NCI-H1694 treated with DMSO at 0.1 percent for 48 hours (cell line): ENCODE data around the gene TMEM132E.
A peak's percentile ranks its signal among the peaks of the same experiment; 100 is the strongest.
"Not testable (repeated sequence)": the region's sequence is repeated elsewhere in the genome, so short reads cannot be mapped to it uniquely, and the experiment has no call there.

Source experiments
- DNase-seq: peaks from one replicate; lab custom pipeline; 2025; lab: John Stamatoyannopoulos, UW

Gene TMEM132E, protein sequence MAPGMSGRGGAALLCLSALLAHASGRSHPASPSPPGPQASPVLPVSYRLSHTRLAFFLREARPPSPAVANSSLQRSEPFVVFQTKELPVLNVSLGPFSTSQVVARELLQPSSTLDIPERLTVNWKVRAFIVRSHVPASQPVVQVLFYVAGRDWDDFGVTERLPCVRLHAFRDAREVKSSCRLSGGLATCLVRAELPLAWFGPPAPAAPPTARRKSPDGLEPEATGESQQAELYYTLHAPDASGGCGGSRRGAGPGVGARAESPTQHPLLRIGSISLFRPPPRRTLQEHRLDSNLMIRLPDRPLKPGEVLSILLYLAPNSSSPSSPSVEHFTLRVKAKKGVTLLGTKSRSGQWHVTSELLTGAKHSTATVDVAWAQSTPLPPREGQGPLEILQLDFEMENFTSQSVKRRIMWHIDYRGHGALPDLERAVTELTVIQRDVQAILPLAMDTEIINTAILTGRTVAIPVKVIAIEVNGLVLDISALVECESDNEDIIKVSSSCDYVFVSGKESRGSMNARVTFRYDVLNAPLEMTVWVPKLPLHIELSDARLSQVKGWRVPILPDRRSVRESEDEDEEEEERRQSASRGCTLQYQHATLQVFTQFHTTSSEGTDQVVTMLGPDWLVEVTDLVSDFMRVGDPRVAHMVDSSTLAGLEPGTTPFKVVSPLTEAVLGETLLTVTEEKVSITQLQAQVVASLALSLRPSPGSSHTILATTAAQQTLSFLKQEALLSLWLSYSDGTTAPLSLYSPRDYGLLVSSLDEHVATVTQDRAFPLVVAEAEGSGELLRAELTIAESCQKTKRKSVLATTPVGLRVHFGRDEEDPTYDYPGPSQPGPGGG (N-terminal part only)

DNA sequence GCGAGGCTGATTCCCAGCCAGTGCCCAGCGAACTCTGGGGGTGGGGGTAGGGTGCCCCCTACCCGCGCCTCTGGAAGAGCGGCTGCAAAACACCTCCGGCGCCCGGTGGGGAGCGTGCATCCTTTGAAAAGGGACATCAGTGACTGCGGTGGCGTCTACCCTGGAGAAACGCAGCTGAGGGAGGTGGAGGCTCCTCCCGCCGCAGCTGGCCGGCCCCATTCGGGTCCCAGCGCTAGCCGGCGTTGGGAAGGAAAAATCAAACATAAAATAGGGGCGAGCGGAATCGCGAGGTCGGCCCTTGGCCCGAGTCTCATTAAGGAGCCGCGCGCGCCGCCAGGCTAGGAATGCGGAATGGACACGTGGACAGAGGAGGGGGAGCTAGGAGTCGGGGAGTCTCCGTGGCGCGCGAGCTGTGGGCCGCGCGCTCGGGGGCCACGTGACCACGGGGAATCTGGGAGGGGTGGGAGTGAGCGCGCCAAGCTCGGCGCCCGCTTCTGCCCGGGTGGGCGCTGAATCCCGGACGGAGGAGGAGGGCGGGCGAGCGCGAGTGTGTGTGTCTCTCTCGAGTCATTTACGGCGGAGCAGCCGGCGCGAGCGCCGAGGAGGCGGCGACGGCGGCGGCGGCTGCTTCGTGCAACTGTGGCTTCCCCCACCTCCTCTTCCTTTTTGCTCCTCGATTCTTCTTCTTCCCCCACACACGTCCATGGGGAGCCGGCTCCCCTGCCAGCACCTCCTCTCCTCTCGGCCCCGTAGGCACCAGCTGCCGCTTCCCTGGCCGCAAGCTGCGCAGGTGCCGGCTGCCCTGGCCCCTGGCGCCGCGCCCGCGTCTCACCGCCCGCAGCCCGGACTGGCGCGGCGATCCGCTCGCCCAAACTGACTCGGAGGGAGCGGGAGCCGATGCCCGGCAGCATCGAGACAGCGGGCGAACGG is at the start of gene TMEM132E:
TMEM132E (plus strand) TSS at position 566 of the 930 bp plus-strand sequence. CDS start 1,495 bp downstream, outside the sequence.
- peak; percentile 39 for DNase-seq

DNA sequence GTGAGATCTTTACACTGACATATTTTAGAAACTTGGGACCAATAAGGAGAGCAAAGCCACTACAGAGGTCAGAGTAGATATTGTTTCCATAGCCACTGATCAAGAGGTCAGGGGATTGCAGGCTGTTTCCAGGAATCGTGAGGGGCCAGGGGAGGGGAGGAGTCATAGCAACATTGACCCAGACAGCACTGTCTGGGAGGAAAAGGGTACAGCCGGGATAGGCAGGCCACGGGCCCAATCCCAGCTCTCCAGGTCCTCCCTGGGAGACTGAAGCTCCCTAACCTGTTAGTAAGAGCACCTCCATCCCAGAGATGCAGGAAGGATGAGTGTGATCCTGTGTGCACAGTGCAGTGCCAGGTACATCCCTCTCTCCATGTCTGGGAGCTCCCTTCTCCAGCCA is 48.5 kb upstream of the TMEM132E start:
- DNase-seq: no peak

DNA sequence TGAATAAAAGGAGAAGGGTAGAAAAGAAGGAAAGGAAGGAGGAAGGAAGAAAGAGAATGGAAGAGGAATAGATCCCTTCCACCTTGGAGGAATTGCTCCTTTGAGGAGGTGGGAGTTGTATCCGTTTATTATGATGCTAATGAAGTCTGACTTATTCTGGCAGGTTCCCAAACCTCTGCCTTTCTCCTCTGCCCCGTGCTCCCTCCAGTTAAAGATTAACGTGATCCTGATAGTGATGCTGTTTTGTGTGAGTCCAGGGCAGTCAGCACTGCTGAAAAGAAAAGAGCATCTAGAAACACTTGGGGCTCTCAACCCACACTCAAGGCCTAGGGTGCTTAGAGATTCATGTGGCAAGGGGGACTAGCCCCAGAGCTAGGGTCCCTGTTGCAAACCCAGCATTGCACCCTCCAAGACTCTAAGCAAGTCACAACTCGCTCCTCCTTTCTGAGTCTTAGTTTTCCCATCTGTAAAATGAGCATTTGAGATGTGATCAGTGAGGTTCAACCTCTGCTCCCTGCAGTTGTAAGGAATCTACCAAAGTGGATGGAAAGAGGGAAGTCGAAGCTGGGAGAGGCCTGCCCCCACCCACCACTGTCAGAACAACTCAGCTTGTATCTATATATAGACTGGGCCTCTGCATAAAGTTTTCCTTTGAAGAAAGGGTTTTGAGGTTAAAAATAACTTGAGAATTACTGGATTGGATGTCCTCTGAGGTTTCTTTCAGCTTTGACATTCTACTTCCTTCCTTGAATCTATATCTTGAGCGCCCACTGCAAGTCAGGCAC is 46.9 kb upstream of the TMEM132E start:
- no peak for DNase-seq

DNA sequence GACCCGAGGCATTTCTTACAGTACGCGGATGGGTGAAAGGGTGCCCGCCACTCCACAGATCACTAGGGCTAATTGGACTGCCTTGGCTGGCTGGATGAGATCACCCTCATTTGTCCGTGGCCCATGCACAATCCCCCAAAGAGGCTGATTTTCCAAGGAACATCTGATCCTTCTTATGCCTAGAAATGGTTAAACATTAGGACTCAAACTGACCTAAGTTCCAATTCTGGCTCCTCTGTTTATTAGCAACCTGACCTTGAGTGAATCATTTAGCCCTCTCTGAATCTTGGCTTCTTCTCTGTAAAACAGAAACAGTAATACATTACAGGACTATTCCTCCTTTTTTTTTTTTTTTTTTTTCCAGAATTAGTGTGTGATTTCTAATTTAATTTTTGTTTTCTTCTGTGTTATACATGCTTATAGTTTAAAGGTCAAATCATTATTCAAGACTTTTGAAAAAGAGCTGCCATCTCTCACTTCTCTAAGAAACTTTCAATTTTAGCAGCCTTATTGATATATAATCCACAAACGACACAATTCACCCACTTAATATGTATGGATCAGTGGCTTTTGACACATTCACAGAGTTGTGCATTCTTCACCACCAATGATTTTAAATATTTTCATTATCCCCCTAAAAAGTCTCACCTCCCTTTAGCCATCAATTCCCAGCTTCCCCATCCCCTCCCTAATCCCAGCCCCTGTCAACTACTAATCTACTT is 45.4 kb upstream of the TMEM132E start:
- DNase-seq: no peak

DNA sequence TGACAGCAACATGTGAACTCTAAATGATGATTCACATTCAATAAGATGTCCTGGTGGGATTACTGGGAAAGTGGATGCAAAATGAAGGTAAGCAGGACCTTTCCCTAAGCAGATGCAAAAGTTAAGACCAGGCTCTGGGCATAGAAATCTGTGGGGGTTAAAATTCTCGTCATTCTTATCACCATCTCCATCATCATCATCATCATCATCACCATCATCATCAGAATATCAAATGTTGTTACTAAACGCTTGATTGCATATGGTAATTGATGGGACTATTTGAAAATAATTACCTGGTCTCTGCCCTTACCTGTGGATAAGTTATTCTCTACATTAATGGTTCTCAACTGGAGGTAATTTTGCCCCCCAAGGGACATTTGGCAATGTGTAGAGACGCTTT is 41.9 kb upstream of the TMEM132E start:
- DNase-seq: no peak

DNA sequence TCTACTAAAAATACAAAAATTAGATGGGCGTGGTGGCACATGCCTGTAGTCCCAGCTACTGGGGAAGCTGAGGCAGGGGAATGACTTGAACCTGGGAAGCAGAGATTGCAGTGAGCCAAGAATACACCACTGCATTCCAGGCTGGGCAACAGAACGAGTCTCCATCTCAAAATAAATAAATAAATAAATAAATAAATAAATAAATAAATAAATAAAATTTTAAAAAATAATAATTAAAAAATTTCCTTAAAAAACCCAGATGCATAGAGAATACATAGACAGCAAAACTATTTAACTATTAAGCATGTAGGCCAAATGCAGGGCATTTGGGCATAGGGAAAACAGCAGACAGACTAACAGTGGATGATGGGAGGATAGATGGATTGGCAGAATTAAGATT is 40.8 kb upstream of the TMEM132E start:
- not testable (repeated sequence) for DNase-seq

DNA sequence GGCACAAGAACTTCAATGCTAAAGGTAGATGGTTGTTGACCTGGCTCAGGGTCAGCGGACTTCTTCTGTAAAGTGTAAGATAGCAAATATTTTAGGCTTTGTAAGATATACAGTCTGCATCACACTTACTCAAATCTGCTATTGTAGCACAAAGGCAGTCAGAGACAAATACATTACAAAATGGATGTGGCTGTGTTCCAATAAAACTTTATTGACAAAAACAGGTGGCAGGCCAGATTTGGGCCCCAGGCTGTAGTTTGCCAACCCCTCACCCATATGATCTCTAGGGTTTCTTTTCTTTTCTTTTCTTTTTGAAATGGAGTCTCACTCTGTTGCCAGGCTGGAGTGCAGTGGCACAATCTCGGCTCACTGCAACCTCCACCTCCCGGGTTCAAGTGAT is 39.5 kb upstream of the TMEM132E start:
- no peak for DNase-seq

DNA sequence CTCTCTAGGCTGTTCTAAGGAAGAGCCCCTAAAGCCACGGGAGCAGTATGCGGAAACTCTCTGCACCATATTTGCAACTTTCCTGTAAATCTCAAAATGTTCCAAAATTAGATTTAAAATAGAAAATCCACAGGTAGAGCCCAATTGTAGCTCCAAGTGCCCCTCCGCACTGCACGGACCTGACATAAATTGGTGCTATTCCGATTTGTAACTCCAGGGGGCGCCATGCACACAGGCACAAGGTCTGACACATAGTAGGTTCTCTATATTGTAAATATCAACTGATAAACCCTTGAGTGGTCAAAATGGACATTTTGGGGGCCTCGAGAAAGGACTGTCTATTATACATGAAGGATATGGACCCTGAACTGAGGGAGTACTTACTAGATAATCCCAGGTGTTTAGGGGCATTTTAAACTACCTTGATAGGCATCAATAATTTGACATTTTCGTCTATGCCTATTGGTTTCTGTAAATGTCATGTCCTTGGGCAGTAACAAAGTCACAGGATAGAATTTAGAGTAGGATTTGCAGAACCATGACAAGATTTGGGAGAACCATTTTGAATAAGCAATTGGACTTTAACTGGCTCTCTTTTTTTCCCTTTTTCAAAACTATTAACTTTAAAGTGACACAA is 36.6 kb upstream of the TMEM132E start:
- DNase-seq: peak; percentile 8

DNA sequence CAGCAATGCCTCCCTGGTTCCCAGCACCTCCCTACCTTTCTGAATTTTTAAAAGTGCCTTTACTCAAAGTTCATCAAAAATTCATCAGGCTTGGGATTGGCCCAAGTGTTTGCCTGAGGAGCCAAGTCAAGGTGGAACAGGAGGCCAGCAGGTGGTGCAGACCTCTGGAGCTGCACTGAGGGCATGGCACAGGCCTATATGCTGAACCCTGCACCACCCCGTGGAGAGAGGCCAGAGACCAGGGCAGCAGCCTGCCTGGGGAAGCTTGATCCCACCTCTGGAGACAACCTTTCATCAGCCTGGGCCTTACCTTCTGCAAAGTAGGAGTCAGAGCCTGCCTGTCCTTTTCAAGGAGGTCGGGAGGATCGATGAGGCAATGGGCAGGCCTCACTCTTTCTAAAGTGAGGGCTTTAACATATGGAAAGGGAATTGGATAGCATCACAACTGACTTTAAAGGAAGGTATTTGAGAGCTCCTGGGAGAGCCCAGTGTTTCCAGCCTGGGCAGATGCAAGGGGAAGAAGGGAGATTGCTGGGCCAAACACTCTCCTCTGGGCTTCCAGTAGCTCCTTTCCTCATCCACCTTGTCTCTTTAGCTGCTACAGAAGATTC is 31.8 kb upstream of the TMEM132E start:
- DNase-seq: no peak

DNA sequence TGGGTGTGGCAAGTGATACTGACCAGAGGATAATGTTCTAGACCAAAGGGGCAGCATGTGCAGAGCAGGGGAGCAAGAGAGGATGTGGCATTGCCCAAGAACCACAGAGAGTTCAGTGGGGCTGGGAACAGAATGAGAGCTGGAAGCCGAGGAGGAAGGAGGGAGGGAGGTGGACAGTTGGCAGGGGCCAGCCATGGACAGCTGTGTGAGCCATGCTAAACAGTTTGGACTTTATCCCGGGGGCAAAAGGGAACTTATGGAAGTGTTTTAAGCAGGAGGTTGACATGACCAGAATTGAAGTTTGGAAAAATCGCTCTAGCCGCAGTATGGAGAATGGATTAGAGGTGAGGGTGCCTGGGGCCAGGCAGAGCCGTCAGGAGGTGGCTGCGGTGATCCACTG is 29.4 kb upstream of the TMEM132E start:
- no peak for DNase-seq

DNA sequence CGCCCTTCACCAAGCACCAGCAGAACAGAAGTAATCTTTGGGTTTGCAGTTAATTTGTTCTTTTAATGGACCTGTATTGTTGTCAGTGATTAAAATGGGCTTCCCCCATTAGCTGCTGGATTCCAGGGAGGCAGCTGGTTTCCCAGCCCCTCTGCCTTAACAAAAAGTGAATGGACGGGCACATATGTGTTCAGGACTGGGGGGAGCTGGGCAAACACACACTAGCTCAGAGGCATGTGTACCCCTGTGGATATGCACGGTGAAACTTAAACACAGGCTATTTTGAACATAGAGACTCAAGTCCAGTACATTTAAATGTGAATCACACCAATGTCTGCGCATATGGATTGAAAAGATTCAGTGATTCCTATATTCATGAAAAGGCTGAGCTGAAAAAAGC is 25.5 kb upstream of the TMEM132E start:
- no peak for DNase-seq

DNA sequence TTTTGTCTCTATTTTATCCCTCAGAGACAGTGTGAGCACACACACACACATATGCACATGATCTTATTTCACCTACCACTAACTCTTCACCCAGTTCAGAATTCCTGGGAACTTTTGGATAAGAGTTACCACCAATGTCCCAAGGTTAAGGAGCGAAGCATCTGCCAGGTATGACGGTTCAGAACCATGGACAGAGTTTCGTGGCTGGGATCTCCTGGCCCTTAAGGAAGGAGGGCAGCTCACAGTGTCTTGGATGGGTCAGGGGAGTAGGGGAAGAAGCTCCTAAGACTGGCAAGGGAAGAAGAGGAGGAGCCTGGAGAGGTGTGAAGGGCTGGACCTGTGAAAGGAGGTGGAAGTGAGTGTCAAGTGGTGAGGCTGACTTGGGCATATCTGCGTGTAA is 23.0 kb upstream of the TMEM132E start:
- no peak for DNase-seq

DNA sequence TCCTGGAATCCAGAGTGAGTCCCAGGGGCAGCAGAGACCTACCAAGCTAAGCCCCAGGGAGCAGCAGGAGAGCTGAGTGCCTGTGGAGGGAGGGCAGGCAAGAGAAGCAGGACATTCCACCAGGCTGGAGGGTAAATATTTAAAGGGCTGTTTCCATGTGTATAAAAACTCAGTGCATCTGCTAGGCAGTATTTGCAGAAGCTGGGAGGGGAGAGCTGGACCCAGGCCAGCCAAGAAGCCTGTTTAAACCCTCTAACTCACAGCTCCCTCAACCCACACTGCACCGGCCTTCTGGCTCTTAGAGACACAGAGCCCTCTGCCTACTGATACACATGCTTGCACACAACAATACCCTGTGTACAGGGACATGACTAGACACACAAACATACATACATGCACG is 22.5 kb upstream of the TMEM132E start:
- no peak for DNase-seq

DNA sequence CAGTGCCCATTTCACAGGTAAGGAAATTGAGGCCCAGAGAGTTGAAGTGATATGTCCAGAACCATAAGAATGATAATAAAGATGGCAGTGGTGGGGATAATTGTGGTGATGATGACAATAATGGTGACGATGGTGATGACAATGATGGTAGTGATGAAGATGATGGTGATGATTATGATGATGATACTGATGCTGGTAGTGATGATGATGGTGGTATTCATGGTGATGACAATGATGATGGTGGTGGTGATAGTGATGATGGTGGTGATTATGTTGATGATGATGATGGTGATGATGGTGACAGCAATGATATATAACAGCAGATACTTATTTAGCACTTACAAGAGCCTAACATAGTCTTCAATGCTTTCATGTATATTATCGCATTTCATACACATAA is 18.1 kb upstream of the TMEM132E start:
- DNase-seq: no peak

DNA sequence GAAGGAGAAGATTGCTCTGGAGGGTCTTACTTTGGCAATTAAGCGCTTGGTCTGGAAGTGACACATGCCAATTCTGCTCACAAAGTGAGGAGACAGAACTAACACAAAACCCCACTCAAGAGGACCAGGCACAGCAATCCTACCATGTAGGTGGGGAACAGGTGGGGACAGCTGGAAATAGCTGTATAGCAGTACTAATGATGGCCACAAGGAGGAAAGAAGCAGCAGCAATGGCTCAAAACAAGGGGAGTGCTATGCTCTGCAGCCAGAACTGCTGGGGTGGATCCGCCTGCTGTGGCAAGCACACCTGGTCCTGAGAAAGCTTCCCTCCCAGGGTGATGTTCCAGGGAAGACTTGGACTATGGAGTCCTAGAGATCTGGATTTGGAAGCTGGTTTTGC is 17.0 kb upstream of the TMEM132E start:
- peak; percentile 19 for DNase-seq

DNA sequence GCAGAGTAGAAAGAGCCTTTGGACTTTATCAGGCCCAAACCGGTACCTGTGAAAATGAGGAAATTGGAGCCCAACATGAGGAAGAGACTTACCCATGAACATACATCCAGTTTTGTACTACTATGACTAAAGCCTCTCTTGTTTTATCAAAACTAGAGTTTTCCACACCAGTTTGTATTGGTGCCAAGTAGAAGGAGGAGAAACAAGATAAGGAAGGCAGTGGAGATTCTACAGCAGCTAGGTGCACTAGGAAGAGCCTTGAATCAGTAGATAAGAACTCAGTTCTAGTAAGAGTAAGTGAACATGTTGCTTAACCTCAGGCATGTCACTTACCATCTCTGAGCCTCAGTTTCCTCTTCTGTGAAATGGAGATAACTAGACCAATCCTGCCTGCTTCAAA is 13.7 kb upstream of the TMEM132E start:
- DNase-seq: no peak

DNA sequence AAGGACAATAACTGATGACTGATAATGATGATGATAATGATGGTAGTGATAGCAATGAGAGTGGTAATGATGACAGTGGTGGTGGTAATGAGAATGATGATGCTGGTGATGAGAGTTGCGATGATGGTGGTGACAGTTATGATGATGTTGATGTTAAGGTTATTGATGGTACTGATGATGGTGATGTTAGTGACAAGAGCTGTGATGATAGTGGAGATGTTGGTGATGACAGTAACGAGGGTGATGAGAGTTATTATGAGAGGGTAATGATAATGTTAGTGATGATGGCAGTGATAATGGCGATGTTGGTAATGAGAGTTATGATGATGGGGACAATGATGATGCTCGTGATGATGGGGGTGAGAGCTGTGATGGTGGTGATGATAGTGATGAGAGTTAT is 13.2 kb upstream of the TMEM132E start:
- DNase-seq: no peak

DNA sequence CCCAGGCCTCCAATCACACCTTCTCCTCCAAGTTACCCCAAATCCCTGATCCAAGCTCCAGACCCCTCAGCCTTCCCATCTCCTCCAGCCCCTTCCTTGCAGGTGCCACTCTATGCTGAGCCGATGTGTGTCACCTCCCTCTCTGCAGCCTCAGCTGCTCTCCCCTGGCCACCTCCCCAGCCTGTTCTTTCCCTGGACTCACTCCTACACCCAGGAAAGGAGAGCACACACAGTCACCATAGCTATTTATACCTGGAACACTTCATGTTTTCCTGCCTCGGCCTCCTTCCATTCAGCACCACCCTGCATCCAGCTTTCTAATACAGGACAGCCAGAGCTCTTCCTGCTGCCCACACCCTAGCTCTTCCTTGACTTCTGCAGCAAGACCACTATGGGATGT is 12.5 kb upstream of the TMEM132E start:
- DNase-seq: no peak

DNA sequence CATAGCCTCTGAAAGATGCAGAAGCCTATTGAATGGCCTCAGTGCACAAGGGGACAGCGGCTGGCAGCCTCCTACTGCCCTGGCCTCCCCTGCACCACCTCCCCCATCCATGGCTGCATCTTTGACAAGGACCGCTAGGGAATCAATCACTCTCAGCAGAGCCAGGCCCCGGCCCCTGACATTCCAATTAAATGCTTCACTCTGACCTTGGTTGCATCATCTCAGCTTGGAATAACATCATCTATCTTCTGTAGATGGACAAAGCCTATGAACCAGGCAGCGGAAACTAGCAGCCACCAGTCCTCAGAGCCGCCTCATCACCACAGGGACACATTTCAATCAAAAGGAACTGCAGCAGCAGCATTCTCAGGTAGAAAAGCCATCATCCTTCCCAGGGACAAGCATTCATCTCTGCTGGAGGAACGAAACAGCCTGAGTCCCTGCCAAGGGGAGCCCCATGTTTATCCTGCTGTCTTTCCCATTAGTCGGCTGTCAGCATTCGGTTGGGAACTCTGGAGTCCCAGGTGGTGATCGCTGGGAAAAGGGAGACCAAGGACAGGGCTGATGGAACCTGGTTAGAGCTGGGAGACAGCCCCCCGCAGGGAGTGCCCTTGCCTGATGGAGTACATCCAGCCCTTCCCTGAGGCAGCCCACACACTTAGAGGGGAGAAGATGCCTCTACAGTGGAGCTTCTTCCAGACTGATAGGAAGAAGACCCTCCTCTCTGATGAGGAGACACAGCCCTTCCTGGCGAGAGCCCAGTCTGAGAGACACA is 11.5 kb upstream of the TMEM132E start:
- DNase-seq: no peak
